SK-N-MC (cell line): ENCODE data around the gene HNRNPA2B1.

ENCODE experiments used
- EZH2 ChIP-seq: fragments of 200-600 bp; sonication (generic); IDR thresholded peaks from one replicate; pipeline ENCODE4 v1.6.1; 2017; ENCODE audit warnings: antibody characterized with exemption
- FOXP2 ChIP-seq: optimal IDR thresholded peaks from 2 replicates; pipeline ENCODE3; 2011; ENCODE audit warnings: mild to moderate bottlenecking, moderate library complexity; ENCODE audit not compliant: insufficient read depth; ENCODE audit errors: extremely low read length, control extremely low read depth
- POLR2AphosphoS5 ChIP-seq: IDR thresholded peaks from 2 replicates; pipeline ENCODE4 v1.6.1; 2012; ENCODE audit warnings: mild to moderate bottlenecking, low read depth, low read length, borderline replicate concordance

DNA sequence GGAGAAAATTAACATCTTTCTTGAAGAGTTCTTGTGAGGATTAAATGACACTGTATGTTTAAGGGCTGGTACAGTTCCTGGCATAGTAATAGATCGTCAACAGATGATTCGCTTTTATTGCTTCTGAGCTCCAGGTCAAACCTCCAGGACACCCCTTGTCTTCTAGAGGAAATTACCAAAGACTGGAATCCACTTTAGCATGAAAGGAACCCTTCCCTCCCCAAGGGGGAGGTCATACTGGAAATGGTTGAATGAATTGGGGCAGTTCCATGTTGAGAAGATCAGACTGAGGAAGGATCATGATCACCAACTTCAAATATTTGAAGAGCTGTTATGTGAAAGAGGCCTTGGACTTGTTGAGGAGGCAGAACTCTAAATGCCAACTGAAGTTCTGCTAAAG is 39.6 kb downstream of the HNRNPA2B1 start:
- TF ChIP-seq POLR2AphosphoS5, result no peak
- TF ChIP-seq EZH2, result no peak
- TF ChIP-seq FOXP2, result no peak
